NCI-H2196 (cell line): ENCODE measurements around the gene CD276.
"Not testable (repeated sequence)": the region's sequence is repeated elsewhere in the genome, so short reads cannot be mapped to it uniquely, and the experiment has no call there.

Source experiments
- DNase-seq: peaks from one replicate; lab custom pipeline; 2025; ENCODE audit not compliant: unreplicated experiment; lab: John Stamatoyannopoulos, UW

The CD276 gene

DNA sequence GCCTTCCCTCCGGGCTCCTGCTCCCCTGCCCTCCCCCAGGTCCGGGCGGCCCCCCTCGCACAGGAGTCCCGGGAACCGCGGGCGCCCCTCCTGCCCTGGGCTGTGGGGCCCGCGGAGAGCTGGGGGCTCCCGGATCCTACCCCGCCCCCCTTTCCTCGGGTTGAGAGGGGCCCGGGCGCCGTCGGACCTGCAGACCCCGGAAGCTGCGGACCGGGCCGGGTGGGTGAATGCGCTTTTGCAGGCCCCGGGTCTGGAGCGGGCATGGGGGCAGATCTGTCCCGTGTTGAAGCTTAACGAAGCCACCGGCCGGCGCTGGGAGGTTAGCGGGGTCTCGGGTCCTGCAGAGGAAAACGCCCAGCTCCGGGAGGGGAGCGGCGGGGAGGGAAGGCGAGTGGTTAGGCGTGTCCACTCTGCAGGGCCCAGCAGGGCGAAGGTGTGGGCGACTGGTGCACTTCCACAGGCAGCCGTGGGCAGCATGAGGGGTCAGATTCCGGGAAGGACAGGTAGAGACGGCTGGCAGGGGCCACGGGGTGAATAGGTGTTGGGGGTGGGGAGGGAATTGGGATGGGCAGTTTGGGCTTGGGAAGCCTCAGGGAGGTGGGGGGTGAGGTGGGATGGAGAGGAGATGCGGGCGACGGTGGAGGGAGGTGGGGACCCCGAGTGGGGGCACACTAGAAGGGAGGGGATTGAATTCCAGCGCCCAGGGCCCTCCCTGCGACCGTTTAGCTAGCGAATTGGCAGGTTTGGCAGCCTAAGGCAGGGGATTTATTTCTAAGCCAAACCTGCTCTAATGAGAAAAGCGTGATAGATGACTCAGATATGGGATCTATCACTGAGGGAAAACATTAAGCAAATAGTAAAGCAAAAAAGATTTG, 635 bp downstream of the CD276 start:
- no peak for DNase-seq

DNA sequence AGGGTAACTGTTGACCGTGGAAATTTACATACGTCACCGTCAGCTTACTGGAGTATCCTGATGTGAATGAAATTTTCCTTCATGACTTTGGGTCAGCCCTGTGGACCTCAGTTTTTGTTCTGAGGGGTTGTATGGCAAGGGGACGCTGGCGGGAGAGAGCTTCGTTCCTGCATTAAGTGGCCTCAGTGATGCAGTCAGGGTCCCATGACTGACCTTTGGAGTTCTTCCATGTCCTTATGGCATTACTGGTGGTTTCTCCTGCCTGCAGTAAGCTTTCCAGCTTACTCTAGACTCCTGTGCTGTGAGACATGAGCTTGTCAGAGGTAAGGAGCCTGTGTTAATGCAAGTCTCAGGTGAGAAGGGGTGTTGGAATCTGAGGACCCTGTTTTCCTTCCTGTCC, 1.8 kb downstream of the CD276 start:
- DNase-seq: no peak

- DNase-seq: no peak
Observed at GRCh38 chr15:73686781-73687256, 2.6 kb downstream of the CD276 start.

- no peak for DNase-seq
Observed at GRCh38 chr15:73687351-73687750, 3.2 kb downstream of the CD276 start.

DNA sequence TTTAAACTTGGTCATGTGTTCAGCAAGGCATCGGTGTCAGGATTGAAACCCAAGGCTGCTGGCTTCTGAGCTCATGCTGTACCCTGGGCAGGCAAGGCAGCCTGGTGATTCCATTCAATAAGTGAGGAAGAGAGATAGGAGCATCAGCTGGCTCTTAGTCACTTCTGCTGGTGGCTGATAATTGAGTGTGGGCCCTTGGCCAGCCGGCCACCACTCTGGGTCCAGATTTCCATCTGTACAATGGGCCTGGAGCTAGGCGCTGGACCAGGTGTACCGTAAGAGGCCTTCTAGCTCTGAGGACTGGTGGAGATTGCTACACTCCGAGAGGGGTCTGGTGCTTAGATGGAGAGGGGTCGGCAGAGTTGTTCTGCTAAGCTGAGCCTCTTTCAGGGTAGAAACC, 4.3 kb downstream of the CD276 start:
- DNase-seq: no peak

DNA sequence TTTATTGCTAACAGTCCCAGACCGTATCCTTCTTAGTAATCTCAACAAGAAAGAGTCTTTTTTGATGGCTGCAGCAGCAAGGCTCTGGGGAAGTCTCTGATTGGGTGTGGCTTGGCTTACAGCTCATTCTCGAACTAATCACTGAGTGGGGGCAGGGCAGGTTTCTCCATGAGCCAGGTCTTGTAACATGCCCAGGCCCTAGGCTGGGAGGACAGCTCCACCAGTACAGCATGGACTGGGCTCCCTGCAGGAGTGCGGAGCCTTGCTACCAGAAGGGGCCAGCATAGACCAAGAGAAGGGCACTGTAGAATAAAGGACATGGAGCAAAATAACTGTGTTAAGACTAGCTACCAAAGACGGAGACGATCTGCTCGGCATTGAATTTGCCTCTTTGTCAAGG, 7.2 kb downstream of the CD276 start:
- no peak for DNase-seq

GRCh38 chr15:73694419-73694818, 10.2 kb downstream of the CD276 start:
- no peak for DNase-seq

- DNase-seq: no peak
Observed at GRCh38 chr15:73695773-73696640, 11.8 kb downstream of the CD276 start.

DNA sequence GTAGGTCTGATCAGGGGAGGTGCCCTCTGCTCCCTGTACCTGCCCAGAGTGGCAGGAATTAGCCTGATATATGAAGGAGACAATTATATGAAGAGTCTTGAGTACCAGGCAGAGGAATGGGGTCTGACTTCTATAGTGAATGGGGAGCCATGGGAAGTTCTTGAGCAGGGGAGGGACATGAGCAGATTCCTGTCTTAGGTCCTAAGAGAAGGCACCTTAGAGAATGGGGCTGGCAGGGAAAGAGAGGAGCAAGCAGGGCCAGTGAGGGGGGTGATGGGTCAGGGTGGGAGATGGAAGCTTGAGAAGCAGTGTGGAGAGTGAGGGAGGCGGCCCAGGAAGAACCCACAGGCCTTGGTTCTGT, 12.4 kb downstream of the CD276 start:
- DNase-seq: no peak

DNA sequence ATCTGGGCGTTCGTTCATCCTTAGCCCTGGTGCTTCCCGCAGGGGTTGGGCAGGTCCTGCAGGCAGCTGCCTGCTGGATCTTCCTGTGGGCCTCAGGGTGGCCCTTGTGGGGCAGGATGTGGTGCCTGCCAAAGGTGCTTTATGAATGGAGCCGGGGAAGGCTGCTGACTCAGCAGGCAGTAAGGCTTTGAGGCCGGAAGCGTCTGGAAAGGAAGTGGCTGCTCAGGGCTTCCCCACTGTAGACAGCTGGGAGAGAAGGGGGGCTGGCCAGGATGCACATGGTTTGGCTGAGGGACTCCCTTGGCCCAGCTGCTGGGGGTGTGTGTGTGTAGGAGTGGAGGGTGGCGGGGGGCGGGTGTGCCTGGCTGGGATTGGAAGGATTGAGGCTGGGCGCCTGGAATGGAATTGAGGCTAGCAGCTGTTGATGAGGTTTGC, 12.9 kb downstream of the CD276 start:
- peak; percentile 84 for DNase-seq

- no peak for DNase-seq
Observed at GRCh38 chr15:73699249-73700040, 15.3 kb downstream of the CD276 start.

GRCh38 chr15:73700041-73700842, 16.1 kb downstream of the CD276 start:
- peak; percentile 71 for DNase-seq

- DNase-seq: not testable (repeated sequence)
Observed at GRCh38 chr15:73702311-73703239, 18.4 kb downstream of the CD276 start.

- not testable (repeated sequence) for DNase-seq
Observed at GRCh38 chr15:73703601-73704000, 19.4 kb downstream of the CD276 start.

DNA sequence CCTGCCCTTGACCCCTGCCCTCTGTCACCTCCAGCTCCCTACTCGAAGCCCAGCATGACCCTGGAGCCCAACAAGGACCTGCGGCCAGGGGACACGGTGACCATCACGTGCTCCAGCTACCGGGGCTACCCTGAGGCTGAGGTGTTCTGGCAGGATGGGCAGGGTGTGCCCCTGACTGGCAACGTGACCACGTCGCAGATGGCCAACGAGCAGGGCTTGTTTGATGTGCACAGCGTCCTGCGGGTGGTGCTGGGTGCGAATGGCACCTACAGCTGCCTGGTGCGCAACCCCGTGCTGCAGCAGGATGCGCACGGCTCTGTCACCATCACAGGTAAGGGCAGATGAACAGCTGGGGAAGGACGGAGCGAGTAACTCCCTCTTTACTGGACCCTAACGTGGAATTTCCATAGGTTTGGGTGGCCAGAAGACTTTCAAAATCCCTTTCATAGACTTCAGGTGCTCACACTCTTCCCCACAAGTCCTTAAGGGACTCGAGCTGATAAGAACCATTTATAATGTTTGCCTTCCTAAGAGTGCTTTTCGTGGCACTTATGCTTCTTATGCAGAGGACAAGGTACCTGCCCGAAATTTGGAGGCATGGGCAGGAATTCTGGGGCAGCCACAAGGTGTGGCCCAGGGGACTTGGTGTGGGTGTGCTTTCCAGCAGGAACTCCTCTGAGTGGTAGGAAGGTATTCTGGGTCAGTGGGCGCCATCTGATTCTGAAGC, 20.1 kb downstream of the CD276 start:
- not testable (repeated sequence) for DNase-seq

- peak; percentile 56 for DNase-seq
Observed at GRCh38 chr15:73704869-73705645, 20.9 kb downstream of the CD276 start.

GRCh38 chr15:73708691-73709090, 24.5 kb downstream of the CD276 start:
- no peak for DNase-seq

DNA sequence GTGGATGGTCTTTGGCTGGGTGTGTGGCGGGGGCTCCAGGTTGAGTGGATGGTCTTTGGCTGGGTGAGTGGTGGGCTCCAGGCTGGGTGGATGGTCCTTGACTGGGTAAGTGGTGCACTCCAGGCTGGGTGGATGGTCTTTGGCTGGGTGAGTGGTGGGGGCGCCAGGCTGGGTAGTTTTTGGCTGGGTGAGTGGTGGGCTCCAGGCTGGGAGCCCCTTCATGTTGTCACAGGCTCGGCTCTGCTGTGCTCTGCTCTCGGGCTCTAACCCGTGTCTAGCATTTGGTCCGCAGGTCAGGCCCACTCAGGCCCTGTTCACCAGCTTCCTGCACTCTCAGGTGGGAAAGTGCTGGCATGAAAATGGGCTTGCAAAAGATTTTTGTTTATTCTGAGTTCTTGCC, 25.1 kb downstream of the CD276 start:
- DNase-seq: no peak
